ENCODE measurements around the gene DEDD. TPM values are rescaled to one million over a fixed set of nuclear protein-coding genes. Genes with fewer than 3 reads are reported as not detected.

DEDD gene
- 22.2 and 28.2 TPM in 2 replicates for total RNA-seq (2014; rRNA removed; shearing (Covaris generic))

GRCh38 chr1:161132410-161133219, at the start of gene DEDD:
Gene DEDD, minus strand, starts transcription at chr1:161132667. Its CDS starts 8,205 bp downstream, at chr1:161124462.
- DNase-seq (ENCODE audit: low spot score) = peak; percentile 96

GRCh38 chr1:161182214-161182613, 49.7 kb upstream of the DEDD start:
- no peak for DNase-seq (ENCODE audit: low spot score)

- no peak for DNase-seq (ENCODE audit: low spot score)
Observed at GRCh38 chr1:161180639-161181038, 48.2 kb upstream of the DEDD start.

- no peak for DNase-seq (ENCODE audit: low spot score)
Observed at GRCh38 chr1:161179698-161180097, 47.2 kb upstream of the DEDD start.

- no peak for DNase-seq (ENCODE audit: low spot score)
Observed at GRCh38 chr1:161177936-161178244, 45.4 kb upstream of the DEDD start.

- DNase-seq (ENCODE audit: low spot score) = peak; percentile 56
Observed at GRCh38 chr1:161177112-161177935, 44.9 kb upstream of the DEDD start, which contains the start of gene B4GALT3. Gene B4GALT3, minus strand, starts transcription at chr1:161177507. Its CDS starts 1,447 bp downstream, at chr1:161176060.

DNA sequence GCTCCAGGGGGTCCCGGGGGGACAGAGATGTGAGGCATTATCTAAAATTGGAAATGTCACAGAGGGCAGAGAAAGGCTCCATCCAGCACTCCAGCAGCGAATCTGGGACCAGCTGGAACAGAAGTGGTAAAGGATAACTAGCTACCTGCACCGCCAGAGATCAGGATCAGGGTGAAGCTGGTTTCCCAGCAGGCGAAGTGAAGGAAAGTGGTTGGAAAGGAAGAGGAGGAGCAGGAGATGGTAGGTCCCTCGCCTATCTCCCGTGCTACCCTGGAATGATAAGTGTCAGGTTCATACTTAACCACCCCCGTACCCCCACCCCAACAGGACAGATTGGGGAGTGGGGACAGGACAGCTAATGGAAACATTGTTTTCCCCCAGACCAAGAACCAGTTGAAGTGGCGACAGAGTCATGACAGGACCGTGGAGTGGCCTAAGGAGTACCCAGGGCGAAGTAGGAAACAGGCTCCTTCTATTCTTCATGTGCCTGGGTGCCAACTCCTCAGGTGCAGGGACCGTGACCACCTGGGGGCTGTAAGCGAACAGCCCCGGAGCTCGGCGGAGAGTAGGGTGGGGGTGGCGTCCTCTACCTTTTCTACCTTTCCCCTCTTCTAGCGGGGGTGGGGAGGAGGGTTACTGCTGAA, 44.1 kb upstream of the DEDD start:
- no peak for DNase-seq (ENCODE audit: low spot score)

- DNase-seq (ENCODE audit: low spot score) = no peak
Observed at GRCh38 chr1:161175771-161176453, 43.4 kb upstream of the DEDD start.

GRCh38 chr1:161174911-161175310, 42.4 kb upstream of the DEDD start:
- DNase-seq (ENCODE audit: low spot score) = no peak

DNA sequence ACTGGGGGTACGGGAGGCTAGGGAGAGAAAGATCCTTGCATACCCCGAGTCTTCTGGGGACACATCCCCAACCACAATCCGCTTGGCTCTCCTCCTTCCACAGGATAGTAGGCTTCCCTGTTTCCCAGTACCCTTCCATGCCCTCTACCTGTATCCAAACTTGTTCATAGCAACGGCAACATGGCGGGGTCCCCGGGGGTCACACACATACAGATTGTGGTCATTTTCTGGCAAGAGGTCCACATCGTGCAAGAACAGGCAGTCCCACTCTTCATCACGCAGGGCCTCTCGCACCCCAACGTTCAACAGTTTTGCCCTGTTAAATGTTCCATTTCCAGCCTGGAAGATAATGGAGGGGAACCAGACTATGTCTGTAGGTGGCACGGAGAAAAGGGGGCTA, 41.2 kb upstream of the DEDD start:
- no peak for DNase-seq (ENCODE audit: low spot score)

DNA sequence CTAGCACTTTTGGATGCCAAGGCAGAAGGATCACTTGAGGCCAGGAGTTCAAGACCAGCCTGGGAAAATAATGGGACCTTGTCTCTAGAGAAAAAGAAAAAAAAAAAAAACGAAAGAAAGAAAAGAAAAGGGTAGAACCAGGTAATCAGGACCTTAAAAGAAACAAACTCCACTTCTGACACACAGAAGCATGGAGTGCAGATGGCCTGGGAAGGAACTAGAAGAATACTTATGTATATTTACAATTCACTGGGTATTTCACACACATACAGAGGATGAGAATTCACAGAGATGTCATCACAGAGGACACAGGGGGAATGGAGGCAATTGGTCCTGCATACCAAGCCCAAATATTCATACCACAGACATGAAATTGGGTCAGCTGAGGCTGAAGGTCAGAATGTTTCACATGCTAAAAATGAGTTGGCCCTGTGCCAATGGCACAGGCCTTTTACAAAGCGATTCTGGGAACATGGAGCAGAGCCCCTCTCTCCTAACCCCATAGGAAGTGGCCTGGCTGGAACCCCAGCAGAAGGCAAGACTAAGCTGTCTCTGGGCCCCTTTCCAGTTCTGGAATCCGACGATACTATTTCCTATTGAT, 40.4 kb upstream of the DEDD start:
- no peak for DNase-seq (ENCODE audit: low spot score)

GRCh38 chr1:161172349-161172748, 39.9 kb upstream of the DEDD start:
- no peak for DNase-seq (ENCODE audit: low spot score)

GRCh38 chr1:161171696-161172095, 39.2 kb upstream of the DEDD start:
- no peak for DNase-seq (ENCODE audit: low spot score)

DNA sequence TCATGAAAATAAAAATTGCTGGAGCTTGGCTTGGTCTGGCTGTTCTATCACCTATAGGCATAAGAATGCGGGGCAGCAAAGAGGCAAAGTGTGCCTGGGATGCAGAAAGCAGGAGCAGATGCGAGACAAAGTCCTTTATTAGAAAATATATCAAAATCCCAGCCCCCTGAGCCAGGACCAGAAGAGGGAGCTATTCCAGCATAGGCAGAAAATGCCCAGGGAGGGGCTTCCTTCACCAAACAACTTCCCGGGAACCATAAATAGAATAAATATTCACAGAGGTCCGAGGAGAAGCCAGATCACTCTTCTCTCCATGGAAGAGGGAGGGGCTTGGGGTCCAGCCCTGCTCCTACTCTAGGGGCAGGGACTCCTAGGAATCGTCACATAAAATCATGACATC, 38.7 kb upstream of the DEDD start:
- no peak for DNase-seq (ENCODE audit: low spot score)

GRCh38 chr1:161168906-161169305, 36.4 kb upstream of the DEDD start:
- no peak for DNase-seq (ENCODE audit: low spot score)

DNA sequence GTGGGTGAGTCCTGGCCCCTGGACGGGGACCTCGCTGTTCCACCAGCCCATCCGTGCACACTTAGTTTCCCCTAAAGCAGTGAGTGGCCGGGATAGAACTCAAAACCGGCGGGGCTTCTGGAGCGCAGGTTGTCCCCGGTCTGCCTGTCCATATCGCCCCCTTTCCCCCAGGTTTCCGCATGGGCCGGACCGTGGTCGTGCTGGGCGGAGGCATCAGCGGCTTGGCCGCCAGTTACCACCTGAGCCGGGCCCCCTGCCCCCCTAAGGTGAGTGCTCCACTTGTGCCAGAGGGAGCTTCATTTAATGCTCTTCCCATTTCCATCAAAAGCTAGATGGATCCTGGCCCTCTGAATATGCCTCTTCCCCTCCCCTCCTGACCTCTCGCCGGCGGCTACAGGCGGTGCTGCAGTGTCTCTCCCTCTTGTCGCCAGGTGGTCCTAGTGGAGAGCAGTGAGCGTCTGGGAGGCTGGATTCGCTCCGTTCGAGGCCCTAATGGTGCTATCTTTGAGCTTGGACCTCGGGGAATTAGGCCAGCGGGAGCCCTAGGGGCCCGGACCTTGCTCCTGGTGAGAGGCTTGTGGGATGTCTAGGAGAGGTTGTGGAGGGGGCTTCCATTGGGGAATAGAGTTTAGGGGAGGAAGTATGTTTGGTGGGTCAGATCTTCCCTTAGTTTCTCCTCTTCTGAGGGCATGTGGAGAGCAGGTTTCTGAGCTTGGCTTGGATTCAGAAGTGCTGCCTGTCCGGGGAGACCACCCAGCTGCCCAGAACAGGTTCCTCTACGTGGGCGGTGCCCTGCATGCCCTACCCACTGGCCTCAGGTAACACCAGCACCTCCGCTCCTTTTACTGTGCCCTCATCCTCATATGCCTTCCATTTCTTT, 34.4 kb upstream of the DEDD start:
- no peak for DNase-seq (ENCODE audit: low spot score)

GRCh38 chr1:161165742-161166668, 33.5 kb upstream of the DEDD start, which contains the start of gene PPOX:
Gene PPOX, plus strand, starts transcription at chr1:161166426. Its CDS starts 422 bp downstream, at chr1:161166848.
- DNase-seq (ENCODE audit: low spot score) = peak; percentile 98

- no peak for DNase-seq (ENCODE audit: low spot score)
Observed at GRCh38 chr1:161164901-161165610, 32.6 kb upstream of the DEDD start.

- no peak for DNase-seq (ENCODE audit: low spot score)
Observed at GRCh38 chr1:161163793-161164192, 31.3 kb upstream of the DEDD start.

Data from H4 (cell line).